ENCODE results near the gene ATP2C1. TPM values are rescaled to one million over a fixed set of nuclear protein-coding genes. Genes with fewer than 3 reads are reported as not detected.

The ATP2C1 gene
- total and polyA plus RNA-seq, 9 of the 15 experiments (the other 6 are each of a cell fraction or from before 2014, with no cell fraction given) = 10.0 to 53.5 (median 27.9) TPM

DNA sequence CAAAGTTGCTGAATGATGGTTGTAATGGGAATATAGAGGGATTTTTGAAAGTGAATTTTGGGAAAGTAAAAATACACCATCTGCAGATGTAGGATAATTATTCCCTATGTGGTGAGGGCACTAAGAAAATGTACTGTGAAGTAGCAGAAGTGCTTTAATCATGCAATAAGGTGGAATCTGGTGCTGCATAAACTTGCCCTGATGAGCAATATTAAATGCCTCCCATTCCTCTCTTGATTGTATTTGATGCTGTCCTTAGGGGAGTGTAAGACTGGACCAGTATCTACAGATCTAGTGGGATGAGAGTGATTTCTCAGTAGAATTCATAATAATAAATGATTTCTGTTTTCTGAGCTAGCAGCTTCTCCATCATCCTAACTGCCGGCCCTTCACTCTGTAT is 47.7 kb upstream of the ATP2C1 start:
- TF ChIP-seq CCAR2 (IDR thresholded peaks at IDR 0.05; ENCODE audit: low read depth, low read length) = no peak
- TF ChIP-seq KAT8 (IDR thresholded peaks at IDR 0.05; ENCODE audit: low read depth) = no peak
- TF ChIP-seq ZBTB7A (IDR thresholded peaks at IDR 0.05; ENCODE audit: borderline replicate concordance, control insufficient read depth, low read depth, low read length) = no peak
- TF ChIP-seq, protein P1, sequence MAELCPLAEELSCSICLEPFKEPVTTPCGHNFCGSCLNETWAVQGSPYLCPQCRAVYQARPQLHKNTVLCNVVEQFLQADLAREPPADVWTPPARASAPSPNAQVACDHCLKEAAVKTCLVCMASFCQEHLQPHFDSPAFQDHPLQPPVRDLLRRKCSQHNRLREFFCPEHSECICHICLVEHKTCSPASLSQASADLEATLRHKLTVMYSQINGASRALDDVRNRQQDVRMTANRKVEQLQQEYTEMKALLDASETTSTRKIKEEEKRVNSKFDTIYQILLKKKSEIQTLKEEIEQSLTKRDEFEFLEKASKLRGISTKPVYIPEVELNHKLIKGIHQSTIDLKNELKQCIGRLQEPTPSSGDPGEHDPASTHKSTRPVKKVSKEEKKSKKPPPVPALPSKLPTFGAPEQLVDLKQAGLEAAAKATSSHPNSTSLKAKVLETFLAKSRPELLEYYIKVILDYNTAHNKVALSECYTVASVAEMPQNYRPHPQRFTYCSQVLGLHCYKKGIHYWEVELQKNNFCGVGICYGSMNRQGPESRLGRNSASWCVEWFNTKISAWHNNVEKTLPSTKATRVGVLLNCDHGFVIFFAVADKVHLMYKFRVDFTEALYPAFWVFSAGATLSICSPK (IDR thresholded peaks at IDR 0.05; ENCODE audit: borderline replicate concordance) = no peak
- no peak for TF ChIP-seq BRF2 (IDR thresholded peaks at IDR 0.05; ENCODE audit: borderline replicate concordance, insufficient read depth, insufficient read length)
- no peak for TF ChIP-seq TEAD2 (tag; IDR thresholded peaks at IDR 0.05)
- TF ChIP-seq KLF16 (IDR thresholded peaks at IDR 0.05) = no peak
- TF ChIP-seq PURB (CRISPR knock-in tag; IDR thresholded peaks at IDR 0.05; ENCODE audit: low read depth) = no peak
- DNase-seq (ENCODE audit: extremely low read depth in 1 of 4, low spot score in 3 of 4) = no peak

More for the DNA sequence above, 47.7 kb upstream of the ATP2C1 start:
- H3K9me3 ChIP-seq (replicated peaks; ENCODE audit: control insufficient read depth, insufficient read depth, low read depth, low read length) = no peaks in the 10 kb centered on the region
- H2AFZ ChIP-seq (ENCODE audit: low read depth, low read length) = no peak overlapping the region
- ATAC-seq (no peak), FAIRE-seq (no peak)
- intact Hi-C loops (cut with micrococcal nuclease) = no loop called here
- CTCF ChIA-PET (ENCODE audit: low intra/inter-chr PET ratio) = no interaction called here
- H3K4me3 ChIP-seq = no peak overlapping the region
- in situ Hi-C loops (cut with MboI) = no loop called here
- peaks cover 5% of the 10 kb centered on the region; the same call in 2 of the 3 replicates for H3K79me2 ChIP-seq (ENCODE audit: control insufficient read depth, insufficient read depth, low read length)
- H3K36me3 ChIP-seq (ENCODE audit: control insufficient read depth, insufficient read depth, low read length) = no peaks in the 10 kb centered on the region
- H4K20me1 ChIP-seq (replicated peaks; ENCODE audit: control insufficient read depth, insufficient read depth, low read length) = no peaks in the 10 kb centered on the region
- no peak overlapping the region for H3K4me2 ChIP-seq (ENCODE audit: insufficient read depth, low read length)
- WGBS (ENCODE audit: insufficient coverage, low coverage, missing lambda C conversion rate) = 70% methylated on average over 1 of the region's 1 CpG
- POLR2A ChIA-PET = interaction anchor here (0.7 kb wide), 1 partner anchor 642 kb away, joined by 3 read pairs; no protein-coding TSS in a partner anchor
- BruUV-seq (replicated peaks) = no TSS peak
- H3K9me1 ChIP-seq (ENCODE audit: control insufficient read depth, insufficient read depth, low read length) = no peaks in the 10 kb centered on the region
- H3K9ac ChIP-seq (ENCODE audit: insufficient read depth in 1 of 2, low read depth in 2 of 2, low read length in 2 of 2) = no peak overlapping the region
- H3K27ac ChIP-seq (ENCODE audit: extremely low read depth, low read depth, low read length) = no peak overlapping the region
- no peaks in the 10 kb centered on the region for H3K27me3 ChIP-seq (ENCODE audit: control insufficient read depth in 2 of 2, insufficient read depth in 2 of 2, low read length in 2 of 2)
- H3K4me1 ChIP-seq (replicated peaks in 1 of 2; ENCODE audit: control insufficient read depth in 2 of 2, insufficient read depth in 2 of 2, low read length in 2 of 2) = peaks cover 9 to 19% of the 10 kb centered on the region in 2 experiments
